ENCODE data around the gene PWP2.
"Not testable (repeated sequence)": the region's sequence is repeated elsewhere in the genome, so short reads cannot be mapped to it uniquely, and the experiment has no call there.

Gene PWP2

GRCh38 chr21:44159349-44160297 lies 52.4 kb downstream of the PWP2 start:
- H3K27ac ChIP-seq (ENCODE audit: insufficient read depth, low read length, poor library complexity, severe bottlenecking) = peak overlapping the region; percentile 42

GRCh38 chr21:44160298-44160672 lies 53.1 kb downstream of the PWP2 start:
- not testable (repeated sequence) for H3K4me1 ChIP-seq (ENCODE audit: control insufficient read depth, insufficient read depth, low read length, poor library complexity, severe bottlenecking); H3K27me3 ChIP-seq (replicated peaks; ENCODE audit: control insufficient read depth, insufficient read depth, low read length, poor library complexity, severe bottlenecking)

More at GRCh38 chr21:44159349-44160297, 52.4 kb downstream of the PWP2 start:
- H3K9me3 ChIP-seq (ENCODE audit: control insufficient read depth, low read length); DNase-seq; H3K4me3 ChIP-seq (ENCODE audit: insufficient read depth, low read depth, low read length, poor library complexity, severe bottlenecking); H3K4me1 ChIP-seq (ENCODE audit: control insufficient read depth, insufficient read depth, low read length, poor library complexity, severe bottlenecking); H3K27me3 ChIP-seq (replicated peaks; ENCODE audit: control insufficient read depth, insufficient read depth, low read length, poor library complexity, severe bottlenecking); H3K36me3 ChIP-seq (ENCODE audit: control insufficient read depth, insufficient read depth, low read length): not testable (repeated sequence)

GRCh38 chr21:44160821-44161220 lies 53.6 kb downstream of the PWP2 start:
- not testable (repeated sequence) for H3K36me3 ChIP-seq (ENCODE audit: control insufficient read depth, insufficient read depth, low read length); H3K4me1 ChIP-seq (ENCODE audit: control insufficient read depth, insufficient read depth, low read length, poor library complexity, severe bottlenecking); H3K4me3 ChIP-seq (ENCODE audit: insufficient read depth, low read depth, low read length, poor library complexity, severe bottlenecking); H3K27ac ChIP-seq (ENCODE audit: insufficient read depth, low read length, poor library complexity, severe bottlenecking); H3K27me3 ChIP-seq (replicated peaks; ENCODE audit: control insufficient read depth, insufficient read depth, low read length, poor library complexity, severe bottlenecking); DNase-seq; H3K9me3 ChIP-seq (ENCODE audit: control insufficient read depth, low read length)

More at GRCh38 chr21:44160298-44160672, 53.1 kb downstream of the PWP2 start:
- not testable (repeated sequence) for DNase-seq; H3K4me3 ChIP-seq (ENCODE audit: insufficient read depth, low read depth, low read length, poor library complexity, severe bottlenecking); H3K9me3 ChIP-seq (ENCODE audit: control insufficient read depth, low read length); H3K27ac ChIP-seq (ENCODE audit: insufficient read depth, low read length, poor library complexity, severe bottlenecking); H3K36me3 ChIP-seq (ENCODE audit: control insufficient read depth, insufficient read depth, low read length)

- not testable (repeated sequence) for H3K27ac ChIP-seq (ENCODE audit: insufficient read depth, low read length, poor library complexity, severe bottlenecking); H3K36me3 ChIP-seq (ENCODE audit: control insufficient read depth, insufficient read depth, low read length); H3K4me1 ChIP-seq (ENCODE audit: control insufficient read depth, insufficient read depth, low read length, poor library complexity, severe bottlenecking); H3K9me3 ChIP-seq (ENCODE audit: control insufficient read depth, low read length); DNase-seq; H3K4me3 ChIP-seq (ENCODE audit: insufficient read depth, low read depth, low read length, poor library complexity, severe bottlenecking); H3K27me3 ChIP-seq (replicated peaks; ENCODE audit: control insufficient read depth, insufficient read depth, low read length, poor library complexity, severe bottlenecking)
These were observed 56.0 kb downstream of the PWP2 start for GRCh38 chr21:44163167-44163653.

- not testable (repeated sequence) for H3K27me3 ChIP-seq (replicated peaks; ENCODE audit: control insufficient read depth, insufficient read depth, low read length, poor library complexity, severe bottlenecking); H3K36me3 ChIP-seq (ENCODE audit: control insufficient read depth, insufficient read depth, low read length); DNase-seq; H3K27ac ChIP-seq (ENCODE audit: insufficient read depth, low read length, poor library complexity, severe bottlenecking); H3K4me1 ChIP-seq (ENCODE audit: control insufficient read depth, insufficient read depth, low read length, poor library complexity, severe bottlenecking); H3K9me3 ChIP-seq (ENCODE audit: control insufficient read depth, low read length); H3K4me3 ChIP-seq (ENCODE audit: insufficient read depth, low read depth, low read length, poor library complexity, severe bottlenecking)
These were observed 58.7 kb downstream of the PWP2 start for GRCh38 chr21:44165933-44166332.

GRCh38 chr21:44167527-44167926 lies 60.3 kb downstream of the PWP2 start:
- H3K27ac ChIP-seq (ENCODE audit: insufficient read depth, low read length, poor library complexity, severe bottlenecking); H3K36me3 ChIP-seq (ENCODE audit: control insufficient read depth, insufficient read depth, low read length); H3K4me1 ChIP-seq (ENCODE audit: control insufficient read depth, insufficient read depth, low read length, poor library complexity, severe bottlenecking); H3K27me3 ChIP-seq (replicated peaks; ENCODE audit: control insufficient read depth, insufficient read depth, low read length, poor library complexity, severe bottlenecking); DNase-seq; H3K9me3 ChIP-seq (ENCODE audit: control insufficient read depth, low read length); H3K4me3 ChIP-seq (ENCODE audit: insufficient read depth, low read depth, low read length, poor library complexity, severe bottlenecking): not testable (repeated sequence)

- not testable (repeated sequence) for H3K27me3 ChIP-seq (replicated peaks; ENCODE audit: control insufficient read depth, insufficient read depth, low read length, poor library complexity, severe bottlenecking); H3K4me1 ChIP-seq (ENCODE audit: control insufficient read depth, insufficient read depth, low read length, poor library complexity, severe bottlenecking); H3K27ac ChIP-seq (ENCODE audit: insufficient read depth, low read length, poor library complexity, severe bottlenecking); H3K36me3 ChIP-seq (ENCODE audit: control insufficient read depth, insufficient read depth, low read length); H3K9me3 ChIP-seq (ENCODE audit: control insufficient read depth, low read length); H3K4me3 ChIP-seq (ENCODE audit: insufficient read depth, low read depth, low read length, poor library complexity, severe bottlenecking); DNase-seq
These were observed 63.1 kb downstream of the PWP2 start for GRCh38 chr21:44170326-44170725.

GRCh38 chr21:44170863-44171262 lies 63.7 kb downstream of the PWP2 start:
- not testable (repeated sequence) for H3K36me3 ChIP-seq (ENCODE audit: control insufficient read depth, insufficient read depth, low read length); DNase-seq; H3K4me1 ChIP-seq (ENCODE audit: control insufficient read depth, insufficient read depth, low read length, poor library complexity, severe bottlenecking); H3K4me3 ChIP-seq (ENCODE audit: insufficient read depth, low read depth, low read length, poor library complexity, severe bottlenecking); H3K27ac ChIP-seq (ENCODE audit: insufficient read depth, low read length, poor library complexity, severe bottlenecking); H3K9me3 ChIP-seq (ENCODE audit: control insufficient read depth, low read length); H3K27me3 ChIP-seq (replicated peaks; ENCODE audit: control insufficient read depth, insufficient read depth, low read length, poor library complexity, severe bottlenecking)

GRCh38 chr21:44171962-44172572 lies 64.9 kb downstream of the PWP2 start:
- H3K27me3 ChIP-seq (replicated peaks; ENCODE audit: control insufficient read depth, insufficient read depth, low read length, poor library complexity, severe bottlenecking); H3K9me3 ChIP-seq (ENCODE audit: control insufficient read depth, low read length); H3K4me1 ChIP-seq (ENCODE audit: control insufficient read depth, insufficient read depth, low read length, poor library complexity, severe bottlenecking); H3K4me3 ChIP-seq (ENCODE audit: insufficient read depth, low read depth, low read length, poor library complexity, severe bottlenecking); H3K27ac ChIP-seq (ENCODE audit: insufficient read depth, low read length, poor library complexity, severe bottlenecking); H3K36me3 ChIP-seq (ENCODE audit: control insufficient read depth, insufficient read depth, low read length); DNase-seq: not testable (repeated sequence)

- DNase-seq; H3K27me3 ChIP-seq (replicated peaks; ENCODE audit: control insufficient read depth, insufficient read depth, low read length, poor library complexity, severe bottlenecking); H3K9me3 ChIP-seq (ENCODE audit: control insufficient read depth, low read length); H3K36me3 ChIP-seq (ENCODE audit: control insufficient read depth, insufficient read depth, low read length); H3K4me3 ChIP-seq (ENCODE audit: insufficient read depth, low read depth, low read length, poor library complexity, severe bottlenecking); H3K4me1 ChIP-seq (ENCODE audit: control insufficient read depth, insufficient read depth, low read length, poor library complexity, severe bottlenecking); H3K27ac ChIP-seq (ENCODE audit: insufficient read depth, low read length, poor library complexity, severe bottlenecking): not testable (repeated sequence)
These were observed 65.5 kb downstream of the PWP2 start for GRCh38 chr21:44172741-44173140.
